HG03280 (cell line): Measurements from ENCODE around the gene AUTS2.

Experiments
- ATAC-seq: cut with Tn5 transposase; IDR thresholded peaks from one replicate; pipeline ENCODE4 v1.9.1; 2021; ENCODE audit warnings: mild to moderate bottlenecking, moderate library complexity; ENCODE audit not compliant: unreplicated experiment

AUTS2 gene

GRCh38 chr7:70421319-70421718 is 823.0 kb downstream of the AUTS2 start:
- ATAC-seq, result no peak

GRCh38 chr7:70426249-70426880 is 828.1 kb downstream of the AUTS2 start:
- no peak for ATAC-seq

GRCh38 chr7:70432567-70433001 is 834.3 kb downstream of the AUTS2 start:
- ATAC-seq, result no peak

GRCh38 chr7:70434376-70434775 is 836.1 kb downstream of the AUTS2 start:
- ATAC-seq, result no peak

GRCh38 chr7:70434821-70435220 is 836.5 kb downstream of the AUTS2 start:
- ATAC-seq, result no peak

- ATAC-seq, result no peak
Measured at GRCh38 chr7:70435634-70436033, 837.4 kb downstream of the AUTS2 start.

GRCh38 chr7:70436790-70437350 is 838.6 kb downstream of the AUTS2 start:
- ATAC-seq, result no peak

- ATAC-seq, result no peak
Measured at GRCh38 chr7:70439651-70440050, 841.4 kb downstream of the AUTS2 start.

- no peak for ATAC-seq
Measured at GRCh38 chr7:70446448-70447143, 848.3 kb downstream of the AUTS2 start.

GRCh38 chr7:70448312-70448906 is 850.1 kb downstream of the AUTS2 start:
- ATAC-seq, result no peak

GRCh38 chr7:70450731-70451130 is 852.5 kb downstream of the AUTS2 start:
- ATAC-seq, result no peak

- ATAC-seq, result no peak
Measured at GRCh38 chr7:70455925-70456324, 857.6 kb downstream of the AUTS2 start.

GRCh38 chr7:70456719-70457118 is 858.4 kb downstream of the AUTS2 start:
- ATAC-seq, result no peak

GRCh38 chr7:70457482-70457881 is 859.2 kb downstream of the AUTS2 start:
- no peak for ATAC-seq

GRCh38 chr7:70457883-70458680 is 859.8 kb downstream of the AUTS2 start:
- ATAC-seq, result no peak

GRCh38 chr7:70458745-70459144 is 860.5 kb downstream of the AUTS2 start:
- ATAC-seq, result no peak

- no peak for ATAC-seq
Measured at GRCh38 chr7:70459546-70459945, 861.3 kb downstream of the AUTS2 start.

GRCh38 chr7:70460071-70460470 is 861.8 kb downstream of the AUTS2 start:
- no peak for ATAC-seq

GRCh38 chr7:70460562-70460961 is 862.3 kb downstream of the AUTS2 start:
- ATAC-seq, result no peak

- no peak for ATAC-seq
Measured at GRCh38 chr7:70463352-70463938, 865.2 kb downstream of the AUTS2 start.
